Ishikawa (cell line): ENCODE measurements around the gene MAP7.

ENCODE experiments used
- CEBPB ChIP-seq: IDR thresholded peaks from 2 replicates; pipeline ENCODE4 v1.6.1; 2012
- CREB1 ChIP-seq: IDR thresholded peaks from 2 replicates; pipeline ENCODE4 v1.6.1; 2012; ENCODE audit warnings: low read depth
- EGR1 ChIP-seq: IDR thresholded peaks from 2 replicates; pipeline ENCODE4 v1.6.1; 2012
- EP300 ChIP-seq: IDR thresholded peaks from 2 replicates; pipeline ENCODE4 v1.6.1; 2012; ENCODE audit warnings: borderline replicate concordance
- FOXM1 ChIP-seq: IDR thresholded peaks from 2 replicates; pipeline ENCODE4 v1.6.1; 2012; ENCODE audit warnings: low read depth, borderline replicate concordance
- MAX ChIP-seq: IDR thresholded peaks from 2 replicates; pipeline ENCODE4 v1.6.1; 2012
- NFIC ChIP-seq: IDR thresholded peaks from 2 replicates; pipeline ENCODE4 v1.6.1; 2012
- RAD21 ChIP-seq: IDR thresholded peaks from 2 replicates; pipeline ENCODE4 v1.6.1; 2012; ENCODE audit warnings: low read depth
- REST ChIP-seq: IDR thresholded peaks from 2 replicates; pipeline ENCODE4 v1.6.1; 2012; ENCODE audit warnings: low read depth, mild to moderate bottlenecking
- TAF1 ChIP-seq: IDR thresholded peaks from 2 replicates; pipeline ENCODE4 v1.6.1; 2012; ENCODE audit warnings: low read depth, mild to moderate bottlenecking
- TCF12 ChIP-seq: IDR thresholded peaks from 2 replicates; pipeline ENCODE4 v1.6.1; 2012; ENCODE audit warnings: low read depth
- TEAD4 ChIP-seq: IDR thresholded peaks from 2 replicates; pipeline ENCODE4 v1.6.1; 2012
- USF1 ChIP-seq: IDR thresholded peaks from 2 replicates; pipeline ENCODE4 v1.6.1; 2012
- YY1 ChIP-seq: IDR thresholded peaks from 2 replicates; pipeline ENCODE4 v1.6.1; 2012; ENCODE audit warnings: low read depth
- ZBTB7A ChIP-seq: IDR thresholded peaks from 2 replicates; pipeline ENCODE4 v1.6.1; 2012; ENCODE audit warnings: low read depth

Gene MAP7

GRCh38 chr6:136343700-136344099 lies 206.5 kb downstream of the MAP7 start:
- TF ChIP-seq CEBPB (no peak), YY1 (no peak), MAX (no peak), FOXM1 (no peak), TAF1 (no peak)

GRCh38 chr6:136343275-136343674 lies 206.9 kb downstream of the MAP7 start:
- no peak for TF ChIP-seq NFIC
- TF ChIP-seq CREB1 = no peak
- no peak for TF ChIP-seq YY1
- no peak for TF ChIP-seq TAF1
- no peak for TF ChIP-seq USF1
- TF ChIP-seq TEAD4 = no peak

GRCh38 chr6:136341967-136342366 lies 208.3 kb downstream of the MAP7 start:
- no peak for TF ChIP-seq FOXM1
- no peak for TF ChIP-seq CREB1
- no peak for TF ChIP-seq CEBPB
- TF ChIP-seq EGR1 = no peak
- TF ChIP-seq TEAD4 = no peak
- no peak for TF ChIP-seq NFIC
- no peak for TF ChIP-seq TCF12
- TF ChIP-seq RAD21 = no peak
- no peak for TF ChIP-seq USF1

GRCh38 chr6:136341367-136341766 lies 208.9 kb downstream of the MAP7 start:
- no peak for TF ChIP-seq REST
- no peak for TF ChIP-seq TEAD4

GRCh38 chr6:136338486-136338885 lies 211.7 kb downstream of the MAP7 start:
- TF ChIP-seq EGR1 (no peak), TAF1 (no peak), FOXM1 (no peak), REST (no peak), TCF12 (no peak), YY1 (no peak), USF1 (no peak), MAX (no peak), ZBTB7A (no peak), TEAD4 (no peak), CREB1 (no peak), NFIC (no peak), RAD21 (no peak), EP300 (no peak), CEBPB (no peak)

GRCh38 chr6:136337606-136338005 lies 212.6 kb downstream of the MAP7 start:
- no peak for TF ChIP-seq RAD21
- no peak for TF ChIP-seq TEAD4
- no peak for TF ChIP-seq CEBPB
- no peak for TF ChIP-seq YY1
- no peak for TF ChIP-seq FOXM1
- no peak for TF ChIP-seq EGR1
- no peak for TF ChIP-seq TCF12
- no peak for TF ChIP-seq TAF1
- no peak for TF ChIP-seq REST
- no peak for TF ChIP-seq EP300
